HG02973 (cell line): Measurements from ENCODE around the gene SPATA13.

Experiments used
- ATAC-seq: cut with Tn5 transposase; IDR thresholded peaks from one replicate; pipeline ENCODE4 v1.9.1; 2021; ENCODE audit warnings: moderate library complexity; ENCODE audit not compliant: unreplicated experiment

Gene SPATA13

GRCh38 chr13:24218977-24219376, 58.5 kb downstream of the SPATA13 start:
- no peak for ATAC-seq

- peak; percentile 45 for ATAC-seq
Observed at GRCh38 chr13:24220086-24220703, 59.7 kb downstream of the SPATA13 start.

GRCh38 chr13:24221007-24221406, 60.5 kb downstream of the SPATA13 start:
- no peak for ATAC-seq

GRCh38 chr13:24222756-24223155, 62.2 kb downstream of the SPATA13 start:
- no peak for ATAC-seq

- ATAC-seq, result no peak
Observed at GRCh38 chr13:24223341-24224231, 63.1 kb downstream of the SPATA13 start.

- no peak for ATAC-seq
Observed at GRCh38 chr13:24224232-24224680, 63.7 kb downstream of the SPATA13 start.

- ATAC-seq, result no peak
Observed at GRCh38 chr13:24225062-24225461, 64.5 kb downstream of the SPATA13 start.

GRCh38 chr13:24225930-24226329, 65.4 kb downstream of the SPATA13 start:
- no peak for ATAC-seq

GRCh38 chr13:24226762-24227161, 66.2 kb downstream of the SPATA13 start:
- no peak for ATAC-seq

GRCh38 chr13:24228852-24229458, 68.4 kb downstream of the SPATA13 start:
- ATAC-seq, result no peak

GRCh38 chr13:24230428-24231072, 70.0 kb downstream of the SPATA13 start:
- no peak for ATAC-seq

- no peak for ATAC-seq
Observed at GRCh38 chr13:24231377-24231776, 70.9 kb downstream of the SPATA13 start.

GRCh38 chr13:24232037-24232436, 71.5 kb downstream of the SPATA13 start:
- no peak for ATAC-seq

GRCh38 chr13:24232474-24232873, 72.0 kb downstream of the SPATA13 start:
- no peak for ATAC-seq

GRCh38 chr13:24233351-24233901, 72.9 kb downstream of the SPATA13 start:
- ATAC-seq, result no peak

- ATAC-seq, result no peak
Observed at GRCh38 chr13:24234200-24234915, 73.8 kb downstream of the SPATA13 start.

GRCh38 chr13:24237356-24237755, 76.8 kb downstream of the SPATA13 start:
- no peak for ATAC-seq

GRCh38 chr13:24241336-24241735, 80.8 kb downstream of the SPATA13 start:
- no peak for ATAC-seq

GRCh38 chr13:24242100-24242499, 81.6 kb downstream of the SPATA13 start:
- no peak for ATAC-seq

GRCh38 chr13:24243302-24243701, 82.8 kb downstream of the SPATA13 start:
- no peak for ATAC-seq
